ENCODE measurements around the gene TMPRSS12.
"Not testable (repeated sequence)": the region's sequence is repeated elsewhere in the genome, so short reads cannot be mapped to it uniquely, and the experiment has no call there.

The TMPRSS12 gene

DNA sequence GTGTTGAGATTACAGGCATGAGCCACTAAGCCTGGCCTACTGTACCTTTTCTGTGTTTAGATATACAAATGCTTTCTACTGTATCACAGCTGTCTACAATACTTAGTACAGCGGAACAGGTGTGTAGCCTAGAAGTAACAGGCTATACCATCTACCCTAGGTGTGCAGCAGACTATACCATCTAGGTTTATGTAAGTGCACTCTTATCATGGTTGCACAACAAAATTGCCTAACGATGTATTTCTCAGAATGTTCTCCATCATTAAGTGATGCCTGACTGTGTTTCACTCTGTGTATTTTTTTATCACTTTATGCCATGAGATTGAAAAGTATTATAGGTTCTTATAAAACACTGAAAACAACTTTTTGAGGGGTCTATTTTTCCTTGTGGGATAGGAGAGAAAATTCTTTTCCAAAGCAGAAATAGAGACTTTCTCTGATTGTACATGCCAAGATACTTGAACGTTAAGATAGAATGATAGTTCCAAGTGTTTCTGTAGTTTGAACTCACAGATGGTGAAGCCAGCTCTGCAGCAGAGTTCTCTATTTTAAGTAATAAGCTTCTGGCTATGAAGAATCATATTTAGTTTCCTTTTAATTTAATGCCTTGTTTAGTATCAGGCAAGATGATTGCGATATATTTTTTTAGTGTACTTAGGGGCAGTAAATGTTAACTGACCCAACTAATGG, 17.0 kb downstream of the TMPRSS12 start:
- peak; percentile 44 for DNase-seq (ENCODE audit: low read depth)

DNA sequence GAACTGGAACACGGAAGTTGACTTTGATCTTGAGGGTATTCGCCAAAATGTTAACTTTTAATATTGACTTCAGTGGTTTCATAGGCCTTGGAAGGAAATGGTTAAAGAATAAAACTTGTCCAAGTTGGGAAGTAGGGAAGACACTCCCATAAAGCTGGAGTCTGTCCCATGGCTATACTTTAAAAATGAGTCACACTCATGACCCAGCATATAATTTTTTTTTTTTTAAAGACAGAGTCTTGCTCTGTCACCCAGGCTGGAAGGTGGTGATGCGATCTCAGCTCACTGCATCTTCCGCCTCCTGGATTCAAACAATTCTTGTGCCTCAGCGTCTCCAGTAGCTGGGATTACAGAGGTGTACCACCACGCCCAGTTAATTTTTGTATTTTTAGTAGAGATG, 19.6 kb downstream of the TMPRSS12 start:
- peak; percentile 40 for DNase-seq (ENCODE audit: low read depth)

- no peak for DNase-seq (ENCODE audit: low read depth)
Observed at GRCh38 chr12:50865266-50865665, 22.5 kb downstream of the TMPRSS12 start.

GRCh38 chr12:50868881-50869280, 26.2 kb downstream of the TMPRSS12 start:
- not testable (repeated sequence) for DNase-seq (ENCODE audit: low read depth)

DNA sequence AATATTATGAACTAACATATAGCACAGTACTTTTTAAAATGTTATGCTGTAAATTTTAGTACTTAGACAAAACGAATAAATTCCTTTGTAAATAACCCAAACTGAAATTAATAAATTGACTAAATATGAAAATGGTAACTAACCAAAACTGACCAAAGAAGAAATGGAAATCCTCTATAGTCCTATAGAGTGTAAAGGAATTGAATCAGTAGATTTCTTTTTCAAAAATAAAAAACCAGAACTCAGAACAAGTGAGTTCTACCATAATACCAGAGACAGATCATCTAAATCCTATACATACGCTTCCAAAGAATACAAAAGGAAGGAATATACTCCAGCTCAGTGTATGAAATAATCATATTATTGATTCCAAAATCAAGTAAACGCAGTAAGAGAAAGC, 39.8 kb downstream of the TMPRSS12 start:
- DNase-seq (ENCODE audit: low read depth), result peak; percentile 6

DNA sequence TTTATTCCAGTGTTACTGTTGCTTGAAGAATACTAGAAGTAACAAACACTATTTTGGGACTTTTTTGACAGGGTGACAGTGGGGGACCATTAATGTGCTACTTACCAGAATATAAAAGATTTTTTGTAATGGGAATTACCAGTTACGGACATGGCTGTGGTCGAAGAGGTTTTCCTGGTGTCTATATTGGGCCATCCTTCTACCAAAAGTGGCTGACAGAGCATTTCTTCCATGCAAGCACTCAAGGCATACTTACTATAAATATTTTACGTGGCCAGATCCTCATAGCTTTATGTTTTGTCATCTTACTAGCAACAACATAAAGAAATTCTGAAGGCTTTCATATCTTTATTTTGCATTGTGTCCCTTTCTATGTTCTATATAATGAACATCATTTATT, 44.5 kb downstream of the TMPRSS12 start:
- no peak for DNase-seq (ENCODE audit: low read depth)

DNA sequence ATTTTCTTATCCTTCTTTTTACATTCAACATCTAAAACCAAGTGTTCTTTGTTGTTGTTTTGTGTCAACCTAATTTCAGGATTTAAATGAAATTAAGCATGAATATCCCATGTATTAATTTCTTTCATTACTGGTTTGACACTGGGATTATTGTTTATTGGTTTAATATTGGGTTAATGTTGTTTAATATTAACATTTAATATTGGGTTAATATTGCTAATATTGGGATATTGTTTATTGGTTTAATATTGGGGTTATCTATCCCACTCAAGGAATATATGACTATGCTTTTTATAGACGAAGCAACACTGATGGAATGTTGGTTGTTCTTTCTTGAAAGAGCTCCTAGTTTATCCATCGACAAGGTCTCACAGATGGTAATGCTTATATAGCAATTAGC, 45.9 kb downstream of the TMPRSS12 start:
- DNase-seq (ENCODE audit: low read depth), result no peak

GRCh38 chr12:50894241-50894640, 51.5 kb downstream of the TMPRSS12 start:
- no peak for DNase-seq (ENCODE audit: low read depth)

DNA sequence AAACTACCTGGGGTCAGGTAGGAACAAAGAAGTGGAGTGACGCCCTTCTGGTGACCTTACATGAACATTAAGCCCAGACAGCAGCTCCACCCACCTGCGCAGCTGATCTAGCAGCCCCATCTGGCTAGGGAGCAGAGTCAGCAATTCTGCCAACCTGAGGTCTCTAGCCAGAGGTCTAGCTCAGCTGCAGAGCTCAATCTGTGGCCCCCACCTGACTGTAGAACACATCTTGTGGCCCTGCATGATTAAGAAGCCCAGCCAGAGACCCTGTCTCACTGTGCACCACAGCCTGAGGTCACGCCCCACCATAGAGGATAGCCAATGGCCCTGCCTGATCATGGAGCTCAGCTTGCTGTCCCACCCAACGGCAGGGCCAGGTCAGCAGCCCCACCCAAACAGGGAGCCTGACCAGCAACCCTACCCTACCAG, 59.0 kb downstream of the TMPRSS12 start:
- no peak for DNase-seq (ENCODE audit: low read depth)

DNA sequence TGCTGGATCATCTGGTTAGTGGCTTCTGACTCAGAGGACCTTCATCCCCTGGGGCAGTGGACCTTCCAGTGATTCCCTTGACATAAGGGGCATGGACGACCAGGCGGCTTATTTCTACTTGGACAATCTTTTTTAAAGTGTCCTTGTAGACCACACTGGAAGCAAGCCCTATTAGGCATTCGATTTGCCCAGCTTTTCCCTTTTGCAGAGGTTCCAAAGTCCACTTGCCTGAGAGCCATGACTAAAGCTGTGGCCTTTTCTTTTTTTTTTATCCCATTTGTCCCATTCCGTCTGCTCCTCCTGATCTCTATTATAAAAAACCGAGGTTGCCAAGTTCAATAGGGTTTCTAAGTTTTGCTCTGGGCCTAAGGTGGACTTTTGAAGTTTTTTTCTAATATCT, 65.8 kb downstream of the TMPRSS12 start:
- DNase-seq (ENCODE audit: low read depth), result not testable (repeated sequence)

GRCh38 chr12:50912361-50912760, 69.6 kb downstream of the TMPRSS12 start:
- not testable (repeated sequence) for DNase-seq (ENCODE audit: low read depth)

- no peak for DNase-seq (ENCODE audit: low read depth)
Observed at GRCh38 chr12:50913224-50913623, 70.5 kb downstream of the TMPRSS12 start.

DNA sequence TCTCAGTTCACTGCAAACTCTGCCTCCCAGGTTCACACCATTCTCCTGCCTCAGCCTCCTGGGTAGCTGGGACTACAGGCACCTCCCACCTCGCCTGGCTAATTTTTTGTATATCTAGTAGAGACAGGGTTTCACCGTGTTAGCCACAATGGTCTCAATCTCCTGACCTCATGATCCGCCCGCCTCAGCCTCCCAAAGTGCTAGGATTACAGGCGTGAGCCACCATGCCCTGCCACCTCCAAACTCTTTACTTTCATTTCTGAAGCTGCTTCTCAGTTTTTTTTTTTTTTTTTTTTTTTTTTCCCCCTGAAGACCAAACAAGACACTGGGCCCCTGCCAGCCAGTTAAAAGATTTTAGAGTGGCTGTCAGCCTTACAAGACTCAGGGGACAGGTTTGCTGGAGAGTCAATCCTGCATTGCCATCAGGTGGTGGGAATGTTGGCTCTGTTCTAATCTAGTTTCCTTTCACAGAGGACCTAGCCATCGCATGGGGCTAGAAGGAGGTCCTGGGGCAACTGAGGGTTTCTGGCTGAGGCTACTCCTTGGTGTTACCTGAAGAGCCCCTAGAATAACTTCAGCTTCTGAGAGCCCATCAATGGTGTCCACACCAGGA, 72.3 kb downstream of the TMPRSS12 start:
- no peak for DNase-seq (ENCODE audit: low read depth)

- peak; percentile 52 for DNase-seq (ENCODE audit: low read depth)
Observed at GRCh38 chr12:50916292-50916691, 73.6 kb downstream of the TMPRSS12 start.

GRCh38 chr12:50918584-50919316, 76.0 kb downstream of the TMPRSS12 start:
- DNase-seq (ENCODE audit: low read depth), result peak; percentile 90

DNA sequence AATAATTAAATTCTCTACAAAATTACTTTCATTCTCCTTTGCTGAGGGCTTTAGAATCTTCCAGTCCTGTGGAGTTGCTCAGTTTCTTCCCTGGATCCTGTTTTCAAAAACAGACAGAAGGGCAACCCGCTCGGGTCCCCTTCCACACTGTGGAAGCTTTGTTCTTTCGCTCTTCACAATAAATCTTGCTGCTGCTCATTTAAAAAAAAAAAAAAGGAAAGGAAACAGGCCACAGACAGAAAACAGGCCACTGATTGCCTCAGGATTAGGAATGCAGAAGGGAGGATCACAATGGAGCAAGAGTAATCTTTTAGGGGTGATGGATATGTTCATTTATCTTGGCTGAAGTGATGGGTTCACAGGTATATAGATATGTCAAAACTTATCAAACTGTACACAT, 80.1 kb downstream of the TMPRSS12 start:
- peak; percentile 94 for DNase-seq (ENCODE audit: low read depth)

DNA sequence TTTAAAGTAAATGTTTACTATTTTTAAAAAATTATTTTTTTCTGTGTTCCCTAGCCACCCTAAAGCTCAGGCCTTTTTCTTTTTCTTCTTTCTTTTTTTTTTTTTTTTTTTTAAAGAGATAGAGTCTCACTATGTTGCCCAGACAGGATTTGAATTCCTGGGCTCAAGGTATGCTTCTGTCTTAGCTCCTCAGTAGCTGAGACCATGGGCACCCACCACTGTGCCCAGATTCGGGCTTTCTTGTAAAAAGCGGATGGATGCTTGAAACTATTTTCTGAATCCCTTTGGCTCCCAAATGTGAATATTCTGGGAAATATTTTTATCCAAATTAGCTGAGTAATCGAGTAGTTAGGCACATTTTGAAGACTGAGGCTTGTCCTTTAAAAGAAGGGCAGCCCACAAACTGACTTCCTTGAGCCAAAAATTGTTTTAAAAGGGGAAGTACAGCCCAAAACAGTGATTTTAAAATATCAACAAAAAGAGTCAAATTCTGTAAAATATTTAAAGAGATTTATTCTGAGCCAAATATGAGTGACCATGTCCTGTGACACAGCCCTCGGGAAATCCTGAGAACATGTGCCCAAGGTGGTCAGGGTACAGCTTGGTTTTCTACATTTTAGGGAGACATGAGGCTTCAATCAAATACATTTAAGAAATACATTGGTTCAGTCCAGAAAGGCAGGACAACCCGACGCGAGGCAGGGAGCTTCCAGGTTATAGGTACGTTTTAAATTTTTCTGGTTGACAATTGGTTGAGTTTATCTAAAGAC, 80.8 kb downstream of the TMPRSS12 start:
- DNase-seq (ENCODE audit: low read depth), result no peak

DNA sequence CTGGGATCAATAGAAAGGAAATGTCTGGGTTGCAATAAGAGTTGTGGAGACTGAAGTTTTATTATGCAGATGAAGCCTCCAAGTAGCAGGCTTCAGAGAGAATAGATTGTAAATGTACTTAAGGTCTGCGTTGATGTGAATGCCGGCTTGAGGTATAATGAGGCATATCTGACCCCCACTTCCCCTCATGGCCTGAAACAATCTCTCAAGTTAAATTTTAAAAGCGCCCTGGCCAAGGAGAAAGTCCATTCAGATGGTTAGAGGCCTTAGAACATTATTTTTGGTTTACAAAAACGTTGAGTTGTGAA, 81.4 kb downstream of the TMPRSS12 start:
- DNase-seq (ENCODE audit: low read depth), result no peak

GRCh38 chr12:50924439-50925341, 82.0 kb downstream of the TMPRSS12 start:
- DNase-seq (ENCODE audit: low read depth), result peak; percentile 98

GRCh38 chr12:50925342-50925651, 82.6 kb downstream of the TMPRSS12 start:
- no peak for DNase-seq (ENCODE audit: low read depth)

DNA sequence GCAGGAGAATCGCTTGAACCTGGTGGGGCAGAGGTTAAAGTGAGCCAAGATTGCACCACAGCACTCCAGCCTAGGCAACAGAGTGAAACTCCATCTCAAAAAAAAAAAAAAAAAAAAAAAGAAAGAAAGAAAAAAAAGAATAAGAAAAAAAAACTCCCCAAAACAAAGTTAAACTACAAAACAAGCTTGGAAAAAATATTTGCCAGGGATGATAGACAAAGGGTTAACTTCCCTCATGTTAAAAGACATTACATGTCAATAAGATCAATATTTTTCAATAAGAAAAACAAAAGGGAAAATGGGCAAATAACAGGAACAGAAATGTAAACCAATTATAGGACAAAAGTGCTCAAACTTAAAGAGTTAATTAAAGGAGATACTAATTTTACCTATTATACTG, 83.2 kb downstream of the TMPRSS12 start:
- DNase-seq (ENCODE audit: low read depth), result no peak

DNA sequence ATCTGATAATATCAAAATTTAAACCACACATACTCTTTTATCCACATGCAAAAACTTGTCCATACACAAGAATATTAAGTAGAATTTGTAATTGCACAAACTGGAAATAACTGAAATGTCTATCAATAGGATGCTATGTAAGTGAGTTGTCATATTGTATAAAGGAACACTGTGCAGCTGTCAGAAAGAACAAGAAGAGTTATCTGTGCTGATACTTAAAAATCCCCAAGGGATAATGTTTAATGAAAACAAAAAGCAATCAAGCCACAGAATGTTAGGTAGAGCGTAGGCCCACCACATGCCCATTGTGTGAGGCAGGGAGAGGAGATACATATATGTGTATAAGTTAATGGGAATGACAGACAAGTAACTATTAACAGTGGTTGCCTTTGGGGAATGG, 83.7 kb downstream of the TMPRSS12 start:
- DNase-seq (ENCODE audit: low read depth), result no peak
